GM21786 (cell line): ENCODE results near the gene AMELY.
"Not testable (repeated sequence)": the region's sequence is repeated elsewhere in the genome, so short reads cannot be mapped to it uniquely, and the experiment has no call there.

ENCODE experiments used
- ATAC-seq: cut with Tn5 transposase; IDR thresholded peaks from one replicate; pipeline ENCODE4 v1.9.1; 2021; ENCODE audit not compliant: unreplicated experiment

The AMELY gene

DNA sequence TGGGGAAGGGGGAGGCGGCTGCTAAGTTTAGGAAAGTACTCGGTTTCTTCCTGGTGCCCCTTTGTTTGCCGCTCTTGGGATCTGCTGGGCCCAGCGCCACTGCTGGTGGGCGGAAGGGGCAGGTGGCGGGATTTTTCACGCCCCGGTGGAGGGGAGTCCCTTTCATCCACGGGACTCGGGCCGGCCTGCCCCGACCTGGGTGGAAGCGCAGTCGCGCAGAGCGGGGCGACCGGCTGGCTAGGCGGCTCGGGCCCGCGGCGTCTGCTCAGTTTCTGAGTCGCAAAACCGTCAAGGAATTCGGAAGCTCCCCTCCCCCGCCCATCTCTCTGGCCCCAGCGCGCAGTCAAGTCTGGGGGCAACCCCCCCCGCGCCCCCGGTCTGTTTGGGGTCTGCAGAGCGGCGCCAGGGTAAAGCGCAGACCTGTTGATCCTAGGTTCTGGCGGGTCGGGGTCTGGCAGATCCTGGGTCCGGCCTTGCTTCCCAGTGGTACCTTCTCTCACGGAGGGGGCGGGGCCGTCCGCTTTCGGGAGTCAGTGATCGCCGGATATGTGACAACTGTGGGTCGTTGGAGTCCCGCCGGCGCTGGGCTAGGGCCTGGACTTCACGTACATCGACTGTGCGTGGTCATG is at the start of gene AMELY:
Gene AMELY, minus strand, starts transcription at position 500 of the 629 bp plus-strand sequence. CDS start 39,144 bp downstream, outside the sequence.
- ATAC-seq = no peak

GRCh38 chrY:6949947-6950346 is 38.4 kb upstream of the AMELY start:
- no peak for ATAC-seq

DNA sequence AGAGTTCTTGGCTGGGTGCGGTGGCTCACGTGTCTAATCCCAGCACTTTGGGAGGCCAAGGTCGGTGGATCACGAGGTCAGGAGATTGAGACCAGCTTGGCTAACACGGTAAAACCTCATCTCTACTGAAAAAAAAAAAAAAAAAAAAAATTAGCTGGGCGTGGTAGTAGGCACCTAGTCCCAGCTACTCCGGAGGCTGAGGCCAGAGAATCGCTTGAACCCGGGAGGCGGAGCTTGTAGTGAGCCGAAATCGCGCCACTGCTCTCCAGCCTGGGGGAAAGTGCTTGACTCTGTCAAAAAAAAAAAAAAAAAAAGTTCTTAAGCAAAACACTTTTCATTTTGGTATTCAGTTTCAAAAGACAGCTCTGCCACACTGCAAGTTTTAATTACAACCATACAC is 36.8 kb upstream of the AMELY start:
- no peak for ATAC-seq

- no peak for ATAC-seq
Observed at GRCh38 chrY:6947695-6948094, 36.1 kb upstream of the AMELY start.

DNA sequence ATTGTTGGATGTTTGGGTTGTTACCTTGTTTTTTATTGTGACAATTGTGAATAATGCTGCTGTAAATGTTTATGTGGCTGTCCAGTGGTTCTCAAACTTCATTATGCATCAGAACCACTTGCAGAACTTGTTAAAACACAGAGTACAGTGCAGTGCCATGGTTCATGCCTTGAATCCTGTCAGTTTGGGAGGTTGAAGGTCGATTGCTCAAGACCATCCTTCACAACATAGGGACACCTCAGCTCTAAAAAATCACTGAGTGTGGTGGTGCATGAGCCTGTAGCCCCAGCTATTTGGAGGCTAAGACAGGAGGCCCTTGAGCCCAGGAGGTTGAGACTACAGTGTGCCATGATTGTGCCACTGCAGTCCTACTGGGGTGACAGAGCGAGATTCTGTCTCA is 23.9 kb upstream of the AMELY start:
- no peak for ATAC-seq

DNA sequence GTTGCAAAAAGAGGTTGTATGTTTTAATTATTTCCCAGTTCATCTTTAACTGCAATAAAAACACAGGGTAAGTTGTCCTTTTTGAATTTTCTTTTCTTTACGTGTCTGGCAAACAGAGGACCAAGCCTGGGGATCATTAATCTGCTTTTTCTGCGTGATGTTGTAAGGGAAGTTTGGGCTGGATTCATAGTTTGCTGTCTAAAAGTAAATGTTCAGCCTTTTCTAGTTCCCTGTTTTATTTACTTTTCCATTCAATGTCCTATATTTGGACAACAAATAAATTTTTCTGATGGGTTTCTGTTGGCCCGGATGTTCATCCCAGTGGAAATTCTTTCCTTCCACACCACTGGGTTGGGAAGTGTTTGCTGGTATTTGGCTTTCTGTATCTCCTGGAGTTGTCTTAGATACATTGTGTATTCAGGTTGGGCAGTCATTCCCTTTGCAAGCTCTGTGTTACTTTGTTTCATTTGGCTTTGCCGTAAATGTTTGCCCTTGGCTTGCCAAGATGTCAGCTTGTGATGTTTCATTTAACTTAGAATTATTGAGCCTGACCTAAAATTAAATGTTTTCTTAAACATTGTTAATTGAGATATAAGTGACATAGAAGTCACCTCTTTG is 20.3 kb upstream of the AMELY start:
- no peak for ATAC-seq

- ATAC-seq = no peak
Observed at GRCh38 chrY:6929237-6929636, 17.7 kb upstream of the AMELY start.

DNA sequence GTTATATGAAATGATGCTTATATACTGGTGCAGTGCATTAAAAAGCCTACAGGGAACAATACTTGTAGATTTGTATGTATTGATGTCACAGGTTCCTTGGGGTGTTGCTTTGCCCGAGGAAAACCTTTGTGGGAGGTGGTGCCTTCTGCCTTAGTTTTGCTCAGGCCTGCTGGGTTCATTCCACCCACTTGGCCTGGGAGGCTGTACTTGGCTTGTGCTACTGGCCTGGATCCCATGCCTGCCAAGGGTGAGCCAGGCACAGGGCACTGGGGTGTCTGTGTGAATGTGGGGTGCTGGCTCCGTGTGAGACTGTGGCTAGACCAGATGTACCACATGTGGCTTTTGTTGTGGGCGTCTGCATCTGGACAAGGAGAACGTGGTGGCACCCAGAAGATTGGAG is 16.7 kb upstream of the AMELY start:
- ATAC-seq = no peak

GRCh38 chrY:6921061-6921460 is 9.5 kb upstream of the AMELY start:
- ATAC-seq = no peak

DNA sequence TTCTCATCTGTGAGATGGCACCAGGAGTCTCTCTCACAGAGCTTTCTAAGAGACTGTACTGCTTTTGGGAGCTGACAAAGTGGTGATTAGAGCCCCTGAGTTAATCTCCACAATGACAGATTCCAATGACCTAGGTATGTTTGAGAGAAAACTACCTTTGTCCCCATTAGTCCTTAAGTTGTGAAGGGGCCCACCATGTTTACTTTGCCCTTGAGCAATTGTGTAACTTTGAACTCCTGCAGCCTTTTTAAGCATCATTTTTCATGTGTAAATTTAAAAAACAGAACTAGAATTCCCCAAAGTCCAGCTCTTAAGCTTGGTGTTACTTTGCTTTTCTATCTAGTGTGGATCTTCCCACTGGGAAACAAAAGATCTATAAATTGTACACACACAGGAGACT is 1.8 kb upstream of the AMELY start:
- no peak for ATAC-seq

DNA sequence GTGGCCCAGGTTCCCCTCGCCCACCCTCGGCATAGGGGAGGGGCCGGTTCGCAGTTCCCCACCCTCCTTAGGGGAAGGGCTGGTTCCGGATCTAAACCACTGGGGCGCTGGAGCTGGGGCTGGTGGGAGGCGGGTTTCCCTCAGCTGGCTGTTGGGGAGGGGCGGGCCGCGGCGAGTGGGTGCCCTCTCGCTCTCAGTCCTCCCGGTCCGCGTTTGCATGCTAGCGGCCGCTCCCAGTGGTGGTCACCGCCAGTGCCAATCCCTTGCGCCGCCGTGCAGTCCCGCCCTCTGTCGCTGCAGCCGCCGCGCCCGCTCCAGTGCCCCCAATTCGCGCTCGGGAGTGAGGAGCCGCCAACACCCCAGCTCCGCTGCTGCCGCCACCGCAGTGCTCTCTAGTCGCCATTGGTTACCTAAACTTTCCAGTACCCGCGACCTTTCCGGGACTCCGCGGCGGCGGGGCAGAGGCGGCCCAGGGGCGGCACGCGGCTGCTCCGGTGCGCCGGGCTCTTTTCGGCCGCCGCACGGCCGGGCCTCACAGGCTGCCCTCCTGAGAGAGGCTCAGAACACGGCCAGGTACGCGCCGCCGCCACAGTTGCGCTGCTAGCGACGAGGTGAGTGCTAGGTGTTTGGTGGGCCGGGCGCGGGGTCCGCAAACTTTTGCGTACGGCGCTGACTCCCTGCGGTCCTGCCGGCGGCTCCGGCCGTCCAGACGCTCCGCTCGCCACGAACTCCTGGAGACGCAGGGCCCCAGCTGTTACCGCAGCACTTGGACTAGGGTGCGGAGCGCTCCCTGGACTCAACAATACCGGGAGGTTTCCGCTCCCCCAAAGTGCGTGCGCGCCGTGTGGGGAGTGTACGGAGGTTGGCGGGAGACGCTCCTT is 940 bp downstream of the AMELY start, which contains the start of gene TBL1Y:
Gene TBL1Y, plus strand, starts transcription at position 326 of the 881 bp plus-strand sequence. CDS start 114,388 bp downstream, outside the sequence.
- ATAC-seq = no peak

- no peak for ATAC-seq
Observed at GRCh38 chrY:6909856-6910255, 1.7 kb downstream of the AMELY start.

- no peak for ATAC-seq
Observed at GRCh38 chrY:6909118-6909521, 2.4 kb downstream of the AMELY start.

DNA sequence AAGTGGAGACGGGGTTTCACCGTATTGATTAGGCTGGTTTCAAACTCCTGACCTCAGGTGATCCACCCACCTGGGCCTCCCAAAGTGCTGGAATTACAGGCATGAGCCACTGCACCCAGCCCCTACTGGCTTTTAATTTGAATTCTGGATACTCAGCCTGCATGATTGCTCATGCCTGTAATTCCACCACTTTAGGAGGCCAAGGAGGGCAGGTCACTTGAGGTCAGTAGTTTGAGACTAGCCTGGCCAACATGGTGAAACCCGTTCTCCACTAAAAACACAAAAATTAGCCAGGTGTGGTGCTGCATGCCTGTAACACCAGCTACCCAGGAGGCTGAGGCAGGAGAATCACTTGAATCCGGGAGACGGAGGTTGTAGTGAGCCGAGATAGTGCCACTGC is 3.5 kb downstream of the AMELY start:
- not testable (repeated sequence) for ATAC-seq

GRCh38 chrY:6907591-6907990 is 4.0 kb downstream of the AMELY start:
- ATAC-seq = no peak

DNA sequence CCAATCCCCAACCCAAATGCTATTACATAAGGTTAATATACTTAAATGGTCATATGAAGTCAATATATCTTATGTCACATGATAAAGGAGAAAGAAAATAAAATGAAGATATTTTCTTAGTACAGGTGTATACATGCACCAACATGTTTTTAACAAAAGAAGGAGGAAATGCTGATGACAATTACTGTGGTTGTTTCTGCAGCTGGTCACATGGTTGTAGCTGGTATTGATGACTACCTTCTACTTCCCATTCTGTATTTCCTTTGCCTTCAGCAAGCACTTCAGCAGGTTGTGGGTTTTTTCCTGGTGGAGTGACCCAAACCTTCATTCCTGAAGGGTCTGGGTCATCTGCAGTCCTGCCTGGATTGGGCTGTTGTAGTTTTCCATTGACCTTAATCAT is 9.4 kb downstream of the AMELY start:
- ATAC-seq = not testable (repeated sequence)

DNA sequence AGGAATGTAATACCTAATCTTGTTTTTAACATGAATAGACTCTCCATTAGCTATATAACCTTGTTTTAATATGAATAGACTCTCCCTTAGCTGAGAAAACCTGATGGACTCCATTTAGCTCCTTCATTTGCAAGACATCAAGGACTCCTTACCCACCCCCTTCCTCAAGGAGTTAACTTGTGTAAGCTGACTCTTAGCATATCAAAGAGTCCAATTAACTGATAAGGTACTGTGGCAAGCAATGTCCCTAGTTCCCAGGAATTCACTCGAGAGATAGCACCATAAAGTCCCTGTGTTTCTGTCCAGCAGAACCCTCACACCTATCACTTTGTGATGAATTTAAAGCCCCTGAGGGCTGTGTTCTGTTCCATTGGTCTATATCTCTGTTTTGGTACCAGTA is 16.3 kb downstream of the AMELY start:
- ATAC-seq = no peak

GRCh38 chrY:6894496-6894895 is 17.1 kb downstream of the AMELY start:
- no peak for ATAC-seq

DNA sequence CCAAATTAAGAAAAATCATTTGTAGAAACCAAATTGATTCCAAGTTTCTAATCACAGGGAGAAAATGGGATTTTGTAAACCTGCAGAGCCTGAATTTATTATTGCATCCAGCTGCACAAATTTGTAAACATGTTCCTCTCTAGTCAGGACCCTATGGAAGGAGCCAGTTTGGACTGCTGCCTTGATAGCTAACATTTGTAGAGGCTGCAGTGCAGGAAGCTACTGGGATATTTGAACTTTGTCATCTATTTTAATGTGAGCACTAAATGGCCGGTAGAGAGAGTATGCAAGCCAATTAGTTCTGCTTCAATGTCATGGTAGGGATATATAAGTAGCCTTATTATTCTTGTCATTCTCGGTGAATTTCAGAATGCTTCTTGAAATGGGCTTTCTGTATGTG is 62.2 kb downstream of the AMELY start:
- no peak for ATAC-seq

DNA sequence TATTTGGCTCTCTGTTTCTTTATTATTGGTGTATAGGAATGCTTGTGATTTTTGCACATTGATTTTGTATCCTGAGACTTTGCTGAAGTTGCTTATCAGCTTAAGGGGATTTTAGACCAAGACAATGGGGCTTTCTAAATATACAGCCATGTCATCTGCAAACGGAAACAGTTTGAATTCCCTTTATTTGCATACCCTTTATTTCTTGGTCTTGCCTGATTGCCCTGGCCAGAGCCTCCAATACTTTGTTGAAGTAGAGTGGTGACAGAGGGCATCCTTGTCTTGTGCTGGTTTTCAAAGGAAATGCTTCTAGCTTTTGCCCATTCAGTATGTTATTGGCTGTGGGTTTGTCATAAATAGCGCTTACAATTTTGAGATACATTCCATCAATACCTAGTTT is 68.9 kb downstream of the AMELY start:
- ATAC-seq = not testable (repeated sequence)
